Upper lobe of left lung (tissue), 4 donors: ENCODE data around the gene DNAJC21.

ENCODE experiments used
- EP300 ChIP-seq, 4 donors: sonication (generic); formaldehyde crosslinking; IDR thresholded peaks; one replicate each; pipeline ENCODE4 v1.5.1; 2017; ENCODE audit warnings: antibody characterized with exemption in 4 of 4, control low read depth in 2 of 4
- TF ChIP-seq, protein P1 (sequence below), 6 experiments: fragments of 450-650 bp in 4 of 6; fragments of 200-600 bp in 2 of 6; sonication (generic) in 2 of 6; IDR thresholded peaks; one replicate each; pipeline ENCODE4 v1.5.1; 2016 to 2019; ENCODE audit warnings: antibody characterized with exemption in 6 of 6

DNA sequence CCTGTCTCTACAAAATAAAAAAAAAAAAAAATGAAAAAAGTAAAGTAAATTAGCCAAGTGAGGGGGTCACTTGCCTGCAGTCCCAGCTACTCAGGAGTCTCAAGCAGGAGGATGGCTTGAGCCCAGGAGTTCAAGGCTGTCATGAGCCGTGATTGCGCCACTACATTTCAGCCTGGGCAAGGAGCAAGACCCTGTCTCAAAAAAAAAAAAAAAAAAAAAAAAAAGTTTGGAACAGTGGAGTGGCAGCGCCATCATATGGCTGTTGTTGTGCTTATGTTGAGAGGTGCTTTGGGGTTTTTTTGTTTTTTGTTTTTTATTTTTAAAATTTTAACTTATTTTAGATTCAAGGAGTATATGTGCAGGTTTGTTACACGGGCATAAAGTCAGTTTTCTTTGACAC is 10.3 kb upstream of the DNAJC21 start:
- TF ChIP-seq, protein P1, sequence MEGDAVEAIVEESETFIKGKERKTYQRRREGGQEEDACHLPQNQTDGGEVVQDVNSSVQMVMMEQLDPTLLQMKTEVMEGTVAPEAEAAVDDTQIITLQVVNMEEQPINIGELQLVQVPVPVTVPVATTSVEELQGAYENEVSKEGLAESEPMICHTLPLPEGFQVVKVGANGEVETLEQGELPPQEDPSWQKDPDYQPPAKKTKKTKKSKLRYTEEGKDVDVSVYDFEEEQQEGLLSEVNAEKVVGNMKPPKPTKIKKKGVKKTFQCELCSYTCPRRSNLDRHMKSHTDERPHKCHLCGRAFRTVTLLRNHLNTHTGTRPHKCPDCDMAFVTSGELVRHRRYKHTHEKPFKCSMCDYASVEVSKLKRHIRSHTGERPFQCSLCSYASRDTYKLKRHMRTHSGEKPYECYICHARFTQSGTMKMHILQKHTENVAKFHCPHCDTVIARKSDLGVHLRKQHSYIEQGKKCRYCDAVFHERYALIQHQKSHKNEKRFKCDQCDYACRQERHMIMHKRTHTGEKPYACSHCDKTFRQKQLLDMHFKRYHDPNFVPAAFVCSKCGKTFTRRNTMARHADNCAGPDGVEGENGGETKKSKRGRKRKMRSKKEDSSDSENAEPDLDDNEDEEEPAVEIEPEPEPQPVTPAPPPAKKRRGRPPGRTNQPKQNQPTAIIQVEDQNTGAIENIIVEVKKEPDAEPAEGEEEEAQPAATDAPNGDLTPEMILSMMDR (IDR thresholded peaks at IDR 0.05): no peak
- TF ChIP-seq EP300 (IDR thresholded peaks at IDR 0.05): no peak
